HUDEP-2 (cell line): ENCODE results near the gene CMBL.
"Not testable (repeated sequence)": the region's sequence is repeated elsewhere in the genome, so short reads cannot be mapped to it uniquely, and the experiment has no call there.

Experiments
- DNase-seq, 76 experiments: peaks; one replicate each; lab custom pipeline; 2025; ENCODE audit not compliant: unreplicated experiment in 76 of 76; lab: John Stamatoyannopoulos, UW

CMBL gene

DNA sequence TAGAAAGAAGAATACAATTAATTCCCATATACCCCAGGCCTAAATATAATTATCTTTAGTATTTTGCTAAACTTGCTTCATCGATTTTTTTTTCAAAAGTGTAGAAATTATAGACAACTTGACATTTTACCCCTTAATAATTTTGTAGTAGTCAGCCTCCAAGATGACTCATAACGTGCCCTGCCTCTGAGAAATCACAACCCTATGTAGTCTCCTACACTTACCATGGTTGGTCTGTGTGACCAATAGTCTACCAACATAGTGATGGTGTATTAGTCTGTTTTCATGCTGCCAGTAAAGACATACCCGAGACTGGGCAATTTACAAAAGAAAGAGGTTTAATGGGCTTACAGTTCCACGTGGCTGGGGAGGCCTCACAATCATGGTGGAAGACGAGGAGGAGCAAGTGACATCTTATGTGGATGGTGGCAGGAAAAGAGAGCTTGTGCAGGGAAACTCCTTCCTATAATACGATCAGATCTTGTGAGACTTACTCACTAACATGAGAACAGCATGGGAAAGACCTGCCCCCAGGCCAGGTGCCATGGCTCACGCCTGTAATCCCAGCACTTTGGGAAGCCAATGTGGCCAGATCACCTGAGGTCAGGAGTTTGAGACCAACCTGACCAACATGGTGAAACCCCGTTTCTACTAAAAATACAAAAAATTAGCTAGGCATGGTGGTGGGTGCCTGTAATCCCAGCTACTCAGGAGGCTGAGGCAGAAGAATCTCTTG is 3.3 kb upstream of the CMBL start:
- DNase-seq = not testable (repeated sequence)

DNA sequence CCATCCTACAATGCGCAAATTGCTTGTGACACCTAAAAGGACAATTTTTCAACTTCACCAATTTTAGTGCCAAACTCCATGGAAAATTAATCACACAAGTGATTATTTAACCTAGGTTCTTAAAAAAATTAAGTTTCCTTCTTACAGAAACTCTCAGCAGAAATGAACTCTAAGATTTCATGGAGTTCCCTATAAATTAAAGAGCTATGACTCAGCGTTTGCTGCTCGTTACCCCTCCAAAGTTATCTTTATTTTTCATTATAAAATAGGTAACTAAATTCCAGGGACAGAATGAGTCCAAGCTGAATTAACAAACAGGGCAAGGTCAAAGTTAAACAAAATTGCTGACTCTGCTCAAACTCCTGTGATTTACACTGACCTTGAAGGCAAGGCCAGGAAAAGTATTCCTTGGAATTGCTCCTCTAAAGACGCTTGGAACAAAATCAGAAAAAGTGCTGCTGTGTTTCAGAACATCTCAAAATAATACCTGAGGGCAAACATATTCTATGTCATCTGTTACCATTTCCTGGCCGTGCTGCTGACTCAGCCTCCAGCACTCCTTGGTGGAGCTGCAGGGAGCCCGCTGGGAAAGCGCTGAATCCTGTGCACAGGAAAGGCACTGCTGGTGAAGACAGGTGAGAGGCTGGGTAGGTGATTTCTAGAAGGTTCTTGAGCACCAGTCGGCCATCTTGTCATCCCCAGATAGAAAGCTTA is 2.5 kb upstream of the CMBL start:
- no peak for DNase-seq

DNA sequence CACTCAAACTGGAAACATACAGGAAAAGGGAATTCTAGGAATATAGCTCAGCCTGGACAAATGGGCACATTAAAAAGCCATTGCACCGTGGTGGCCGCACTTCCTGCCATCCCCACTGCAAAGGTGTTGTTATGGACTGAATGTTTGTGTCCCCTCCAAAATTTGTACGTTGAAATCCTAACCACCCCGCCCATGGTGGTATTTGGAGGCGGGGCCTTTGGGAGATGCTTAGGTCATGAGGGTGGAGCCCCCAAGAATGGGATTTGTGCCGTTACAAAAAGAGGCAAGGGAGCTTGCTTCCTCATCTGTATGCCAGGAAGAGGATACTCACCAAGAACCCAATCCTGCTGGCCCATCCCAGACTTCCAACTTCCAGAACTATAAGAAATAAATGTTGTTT is 1.1 kb upstream of the CMBL start:
- DNase-seq = peak in 1 of 76 experiments; percentile 10

DNA sequence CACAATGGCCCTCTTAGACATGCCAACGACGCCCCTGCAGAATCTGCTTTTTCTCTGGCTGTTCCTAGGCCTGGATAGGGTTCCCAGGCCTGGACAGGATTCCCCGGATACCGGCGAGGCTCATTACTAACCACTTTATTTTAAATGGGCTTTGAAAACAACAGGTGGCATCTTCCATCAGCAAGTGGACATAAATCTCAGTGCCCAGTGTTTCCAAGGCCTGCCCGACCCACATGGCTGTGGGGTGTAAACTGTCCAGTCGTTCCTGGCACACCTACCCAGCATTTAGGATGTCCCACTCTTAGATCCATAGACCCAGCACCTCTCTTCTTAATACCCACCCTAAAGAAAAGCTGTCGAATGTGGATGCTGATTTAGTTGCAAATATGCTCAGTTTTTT is 896 bp downstream of the CMBL start:
- peak in 1 of 76 experiments; percentile 30 for DNase-seq

DNA sequence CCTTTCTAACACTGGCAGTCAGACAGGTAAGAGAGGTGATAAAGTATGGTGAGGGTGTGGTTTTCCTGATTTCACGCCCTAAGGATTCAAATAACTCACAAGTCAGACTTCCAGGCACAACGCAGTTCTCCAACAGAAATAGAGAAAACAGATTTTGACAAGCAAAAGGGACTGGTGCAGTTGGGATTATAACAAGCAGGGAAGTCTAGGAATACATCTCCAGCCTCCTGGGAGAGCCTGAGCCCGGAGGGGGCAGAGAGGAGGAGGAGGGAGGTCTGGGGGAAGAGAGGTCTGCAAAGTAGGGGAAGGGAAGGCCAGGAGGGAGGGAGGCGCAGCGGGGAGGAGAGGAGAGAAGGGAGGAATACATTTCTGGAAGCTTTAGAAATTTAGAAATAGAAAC is 1.6 kb downstream of the CMBL start:
- no peak for DNase-seq

DNA sequence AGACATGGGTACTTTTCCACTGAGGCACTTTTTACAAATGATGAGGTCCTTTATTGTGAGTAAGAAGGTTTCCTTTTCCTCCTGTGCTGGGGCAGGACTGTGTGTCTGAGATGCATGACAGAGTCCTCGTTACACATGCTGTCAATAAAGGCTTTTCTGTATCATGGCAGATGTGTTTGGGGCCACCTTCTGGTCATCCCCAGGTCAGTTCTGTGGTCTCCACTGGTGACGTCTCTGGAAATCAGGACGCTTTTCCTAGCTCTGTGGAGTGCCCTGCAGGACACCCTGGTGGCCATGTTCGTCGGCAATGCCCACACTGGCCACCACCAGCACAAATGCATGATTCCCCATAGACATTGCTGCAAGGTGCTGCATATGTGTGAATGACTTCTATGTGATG is 2.8 kb downstream of the CMBL start:
- peak in 39 of 76 experiments; percentile 2 to 64 (median 30) for DNase-seq

DNA sequence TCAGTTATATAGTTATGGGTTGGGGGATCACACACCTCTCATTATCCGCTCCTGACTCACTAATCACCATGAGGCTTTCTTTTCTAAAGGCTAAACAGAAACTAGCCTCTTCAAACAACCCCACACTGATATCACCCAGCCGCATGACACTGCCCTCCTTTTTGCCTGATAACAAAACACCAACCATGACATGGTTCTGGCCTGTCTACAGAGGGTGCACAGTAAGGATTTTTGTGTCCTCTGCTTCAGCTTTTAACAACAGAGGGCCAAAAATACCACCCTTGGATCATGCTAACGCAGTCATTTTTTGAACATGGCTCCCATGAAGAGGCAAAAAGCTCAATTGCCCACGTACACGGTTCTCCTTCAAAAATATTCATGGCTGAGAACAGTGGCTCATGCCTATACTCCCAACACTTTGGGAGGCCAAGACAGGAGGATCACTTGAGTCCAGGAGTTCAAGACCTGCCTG is 4.0 kb downstream of the CMBL start:
- peak in 71 of 76 experiments; percentile 11 to 80 (median 50) for DNase-seq

DNA sequence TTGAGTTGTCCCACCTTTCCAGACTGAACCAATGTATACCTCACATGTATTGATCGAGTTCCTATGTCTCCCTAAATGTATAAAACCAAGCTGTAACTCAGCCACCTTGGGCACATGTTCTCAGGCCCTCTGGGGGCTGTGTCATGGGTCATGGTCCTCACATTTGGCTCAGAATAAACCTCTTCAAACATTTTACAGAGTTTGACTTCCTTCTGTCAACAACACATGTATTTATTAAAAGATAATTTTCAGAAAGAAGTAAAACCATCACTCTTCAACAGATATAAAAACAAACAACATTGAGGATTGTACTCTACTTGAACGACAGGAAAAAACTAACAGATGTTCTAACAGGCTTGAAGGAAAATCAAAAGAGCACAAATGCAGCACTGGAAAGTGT is 4.5 kb downstream of the CMBL start:
- DNase-seq = no peak

DNA sequence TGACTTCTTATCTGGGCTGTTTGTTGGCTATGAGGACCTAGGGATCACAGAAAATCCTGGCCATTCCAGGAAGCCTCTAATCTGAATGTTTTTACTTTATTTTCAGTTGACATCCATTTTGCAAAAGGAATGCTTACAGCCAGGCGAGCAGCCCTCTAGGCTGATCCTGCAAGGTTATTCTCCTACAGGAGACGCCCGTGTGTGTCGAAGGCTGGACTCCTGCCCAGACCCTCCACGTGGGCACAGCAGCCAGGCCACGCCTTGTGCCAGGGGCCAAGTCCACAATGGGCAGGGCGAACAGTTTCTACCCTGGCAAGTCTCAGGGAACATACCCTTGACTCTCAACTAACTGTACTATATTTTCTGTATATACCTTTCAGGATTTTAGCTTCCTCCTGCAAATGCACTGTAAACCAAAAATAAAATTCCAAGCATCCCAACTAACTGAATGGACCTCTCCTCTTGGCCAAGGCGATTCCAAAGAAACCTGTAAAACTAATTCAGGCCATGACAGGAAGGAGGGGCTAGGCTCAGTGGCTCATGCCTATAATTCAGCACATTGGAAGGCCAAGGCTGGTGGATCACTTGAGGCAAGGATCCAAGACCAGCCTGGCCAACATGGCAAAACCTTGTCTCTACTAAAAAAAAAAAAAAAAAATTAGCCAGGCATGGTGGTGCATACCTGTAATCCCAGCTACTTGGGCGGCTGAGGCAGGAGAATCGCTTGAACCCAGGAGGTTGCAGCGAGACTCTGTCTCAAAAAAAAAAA is 5.7 kb downstream of the CMBL start:
- peak in 74 of 76 experiments; percentile 28 to 92 (median 84) for DNase-seq

DNA sequence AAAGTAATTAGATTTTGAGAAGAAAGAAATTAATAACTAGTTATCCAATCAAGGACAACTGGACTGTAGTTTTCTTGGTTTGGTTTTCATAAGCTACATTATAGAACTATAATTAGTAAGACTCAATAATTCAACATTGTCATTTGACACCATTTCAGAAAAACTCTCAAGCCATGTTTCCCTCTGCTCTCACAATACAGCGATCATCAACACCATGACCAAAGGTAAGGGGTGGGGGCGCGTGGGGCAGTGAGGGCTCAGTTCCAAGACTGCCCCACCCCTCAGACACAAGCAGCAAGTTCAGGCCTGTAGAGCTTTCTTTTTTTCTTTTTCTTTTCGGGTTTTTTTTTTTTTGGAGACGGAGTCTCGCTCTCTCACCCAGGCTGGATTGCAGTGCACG is 6.4 kb downstream of the CMBL start:
- peak in 43 of 76 experiments; percentile 7 to 66 (median 39) for DNase-seq

DNA sequence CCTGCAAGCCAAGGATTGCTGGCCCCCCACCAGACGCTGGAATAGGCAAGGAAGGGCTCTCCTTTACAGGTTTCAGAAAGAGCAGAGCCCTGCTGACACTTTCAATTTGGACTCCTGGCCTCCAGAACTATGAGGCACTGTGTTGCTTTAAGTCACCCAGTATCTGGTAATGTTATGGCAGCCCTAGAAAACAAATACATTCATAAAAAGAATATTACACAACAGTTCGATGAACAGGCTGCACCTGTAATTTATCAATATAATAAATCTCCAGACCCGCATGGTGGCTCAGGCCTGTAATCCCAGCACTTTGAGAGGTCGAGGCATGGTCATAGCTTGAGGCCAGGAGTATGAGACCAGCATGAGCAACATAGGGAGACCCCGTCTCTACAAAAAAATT is 7.5 kb downstream of the CMBL start:
- no peak for DNase-seq

DNA sequence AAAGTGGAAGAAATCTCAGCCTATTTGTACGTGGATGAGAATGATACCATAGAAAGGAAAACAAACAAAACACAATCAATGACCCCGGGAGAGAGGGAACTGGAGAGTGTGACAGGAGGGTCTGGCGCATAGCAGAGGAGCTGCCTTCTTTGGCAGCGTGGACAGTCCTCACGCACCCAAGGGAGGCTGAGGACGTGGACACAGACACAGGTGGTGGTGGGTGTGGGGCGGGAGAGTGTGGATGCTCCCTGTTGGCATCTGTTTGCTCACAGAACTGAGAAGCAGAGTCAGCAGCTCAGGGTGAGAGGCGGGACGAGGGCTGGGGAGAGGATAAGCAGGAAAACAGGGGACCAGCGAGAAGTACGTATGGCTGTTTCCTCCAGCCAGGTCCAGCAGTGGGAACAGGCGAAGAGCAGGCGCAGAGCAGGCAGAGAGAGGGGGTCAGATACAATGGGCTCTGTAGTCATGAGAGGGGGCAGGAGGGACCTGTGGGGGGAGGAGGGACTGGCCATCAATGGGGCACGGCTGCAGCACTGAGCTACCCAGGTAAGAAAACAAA is 10.0 kb downstream of the CMBL start:
- DNase-seq = no peak

DNA sequence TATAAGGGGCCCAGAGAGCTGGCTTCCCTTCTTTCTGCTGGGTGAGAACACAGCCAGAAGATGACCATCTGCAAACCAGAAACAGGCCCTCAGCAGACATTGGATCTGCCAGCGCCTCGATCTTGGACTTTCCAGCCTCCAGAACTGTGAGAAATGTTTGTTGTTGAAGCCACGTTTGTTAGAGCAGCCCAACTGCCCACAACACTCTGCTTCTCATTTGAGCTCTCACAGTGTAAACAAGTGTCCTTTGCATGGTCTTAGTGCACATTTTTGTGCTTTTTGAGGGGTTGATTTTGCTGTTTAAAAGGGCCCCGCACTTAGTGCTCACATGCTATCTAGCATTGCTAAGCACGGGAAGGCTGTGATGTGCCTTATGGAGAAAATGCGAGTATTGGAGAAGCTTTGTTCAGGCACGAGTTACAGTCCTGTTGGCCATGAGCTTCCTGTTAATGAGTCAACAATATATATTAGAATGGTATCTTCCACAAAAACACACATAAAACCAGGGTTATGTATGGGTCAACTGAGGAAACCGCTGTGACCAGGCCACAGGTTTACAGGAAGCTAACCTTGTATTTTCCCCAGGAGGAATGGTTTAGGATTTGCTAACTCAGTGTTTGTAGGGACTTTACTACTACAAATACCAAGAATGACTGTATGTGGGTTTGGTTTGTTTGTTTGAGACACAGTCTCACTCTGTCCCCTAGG is 11.9 kb downstream of the CMBL start:
- DNase-seq = no peak

DNA sequence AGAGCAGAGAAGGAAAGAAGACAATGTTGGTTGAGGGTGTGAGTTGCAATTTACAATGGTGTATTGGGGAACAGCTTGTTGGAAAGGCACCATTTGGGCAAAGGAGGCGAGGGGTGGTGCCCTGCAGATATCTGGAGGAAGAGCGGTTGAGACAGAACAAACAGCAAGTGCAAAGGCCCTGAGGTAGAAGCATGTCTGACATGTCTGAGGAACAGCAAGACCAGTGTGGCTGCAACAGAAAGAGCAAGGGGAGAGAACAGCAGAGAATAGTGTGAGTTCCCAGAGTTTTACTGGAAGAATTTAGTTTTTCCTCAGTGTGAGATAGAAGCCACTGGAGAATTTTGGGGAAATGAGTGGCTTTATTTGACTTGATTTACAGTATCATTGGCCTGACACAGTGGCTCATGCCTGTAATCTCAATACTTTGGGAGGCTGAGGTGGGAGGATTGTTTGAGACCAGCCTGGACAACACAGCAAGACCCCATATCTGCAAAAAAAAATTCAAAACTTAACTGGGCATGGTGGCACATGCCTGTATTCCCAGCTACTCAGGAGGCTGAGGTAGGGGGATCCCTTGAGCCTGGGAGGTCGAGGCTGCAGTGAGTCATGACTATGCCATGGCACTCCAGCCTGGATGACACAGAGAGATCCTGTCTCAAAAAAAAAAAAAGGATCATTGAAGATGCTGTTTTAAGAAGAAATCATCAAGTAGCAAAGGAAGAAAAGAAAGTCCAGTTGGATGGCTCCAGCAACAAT is 13.6 kb downstream of the CMBL start:
- DNase-seq = no peak

DNA sequence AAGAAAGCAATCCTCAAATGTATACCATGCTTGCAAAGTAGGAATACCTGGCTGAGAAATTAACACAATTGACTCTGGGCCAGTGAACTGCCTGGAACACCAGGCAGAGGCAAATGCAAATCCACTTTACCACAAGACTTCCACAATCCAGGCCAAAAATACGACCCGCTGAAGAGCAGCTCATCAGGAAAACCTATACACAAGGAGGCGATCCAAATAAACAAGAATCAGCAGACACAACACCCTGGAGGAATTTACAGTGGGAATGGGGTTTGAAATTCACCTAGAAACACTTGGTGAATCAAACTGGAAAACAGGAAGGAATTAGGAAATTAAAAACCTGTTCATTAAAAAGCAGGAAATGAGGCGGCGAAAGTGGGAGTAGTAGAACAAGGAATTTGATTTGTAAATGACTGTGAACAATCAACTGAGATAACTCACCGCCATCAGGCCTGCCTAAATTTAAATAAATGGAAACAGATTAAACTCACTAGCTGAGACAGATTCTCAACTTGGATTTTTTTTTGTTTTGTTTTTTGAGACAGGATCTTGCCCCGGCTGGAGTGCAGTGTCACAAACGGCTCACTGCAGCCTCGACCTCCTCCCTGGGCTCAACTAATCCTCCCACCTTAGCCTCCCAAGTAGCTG is 15.9 kb downstream of the CMBL start:
- no peak for DNase-seq

DNA sequence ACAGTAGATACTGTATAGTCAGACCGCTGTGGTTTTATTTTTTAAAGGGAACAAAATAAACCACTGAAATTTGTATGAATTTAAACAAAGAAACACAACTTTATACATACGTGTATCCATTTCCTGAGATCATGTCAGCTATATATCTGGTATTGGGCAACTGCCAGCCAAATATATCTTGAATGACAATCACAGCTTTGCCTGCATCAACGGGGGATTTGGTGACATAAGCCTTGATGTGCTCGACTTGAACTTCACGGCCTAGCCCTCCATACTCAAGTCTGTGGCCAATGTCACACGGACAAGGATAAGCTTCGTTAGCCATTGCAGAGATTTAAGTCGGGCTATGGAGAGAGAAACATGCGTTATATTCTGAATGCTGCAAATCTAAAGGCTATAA is 17.3 kb downstream of the CMBL start:
- no peak for DNase-seq

DNA sequence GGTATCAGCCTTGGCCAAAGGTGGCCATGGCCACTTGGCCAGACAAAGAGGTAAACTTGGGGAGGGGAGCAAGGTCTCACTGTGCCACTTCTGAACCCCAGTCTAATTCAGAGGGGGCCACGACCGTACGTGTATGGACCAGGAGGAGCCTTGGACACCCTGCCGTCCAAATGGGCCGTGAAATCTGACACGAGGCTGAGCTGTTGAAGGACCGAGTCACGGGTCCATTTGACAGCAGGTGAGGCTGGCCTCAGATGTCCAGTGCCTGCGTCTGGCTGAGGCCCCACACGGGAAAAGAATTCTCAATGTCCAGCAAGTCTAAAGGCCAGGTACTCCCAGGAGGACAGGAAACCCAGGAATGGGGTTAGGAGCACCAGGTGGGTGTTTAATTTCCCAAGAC is 17.7 kb downstream of the CMBL start:
- DNase-seq = no peak

DNA sequence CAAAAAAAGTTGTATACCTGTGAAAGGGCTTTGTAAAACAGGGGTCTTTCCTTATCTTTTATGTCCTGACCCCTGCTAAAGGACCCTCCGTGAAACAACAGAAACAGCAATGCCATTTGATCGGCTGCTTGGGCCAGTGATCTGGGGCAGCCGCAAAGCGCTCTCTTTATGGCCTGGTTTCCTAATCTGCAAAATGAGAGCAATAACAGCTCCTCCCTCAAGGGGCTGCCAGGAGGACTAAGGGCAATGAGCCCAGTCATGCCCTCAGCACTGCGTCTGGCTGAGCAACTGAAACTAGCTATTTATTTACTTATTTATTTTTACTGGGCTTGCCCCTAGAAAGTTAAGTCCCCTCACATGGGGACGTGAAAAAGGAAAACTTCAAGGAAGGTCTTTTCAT is 18.3 kb downstream of the CMBL start:
- DNase-seq = peak in 73 of 76 experiments; percentile 11 to 80 (median 53)

DNA sequence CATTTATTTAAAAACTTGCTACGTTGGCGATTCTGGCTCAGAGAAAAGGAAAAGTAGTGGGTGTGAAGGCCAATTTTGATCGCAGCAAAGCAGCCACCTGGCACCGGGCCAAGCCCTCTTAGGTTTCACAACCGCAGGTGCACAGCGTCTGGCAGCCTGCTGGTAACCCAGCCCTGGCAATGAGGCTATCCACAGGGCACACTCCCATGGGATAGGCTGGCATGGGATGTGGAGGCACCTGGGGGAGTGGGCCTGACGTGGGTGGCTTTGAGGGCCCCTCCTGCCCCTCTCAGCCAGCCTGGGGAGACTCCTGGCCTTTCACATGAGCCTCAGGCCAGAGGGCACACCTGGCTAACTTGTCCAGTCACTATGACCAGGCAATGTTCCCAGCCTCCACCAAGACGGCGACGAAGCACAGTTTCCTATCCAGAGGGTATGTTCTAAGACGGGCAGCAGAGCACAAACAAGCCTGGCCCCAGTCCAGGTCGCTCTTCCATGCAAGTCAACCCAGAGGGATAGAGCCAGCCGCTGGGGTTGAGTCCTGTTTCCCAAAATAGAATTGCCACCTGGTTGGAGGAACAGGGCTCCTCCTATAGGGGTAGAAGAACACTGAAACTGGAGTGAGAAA is 19.0 kb downstream of the CMBL start:
- DNase-seq = peak in 63 of 76 experiments; percentile 7 to 82 (median 54)
